Lower leg skin (tissue), 3 donors: ENCODE results near the gene ZNF280D.

ENCODE experiments used
- CTCF ChIP-seq, 3 donors: fragments of 450-650 bp; IDR thresholded peaks; one replicate each; pipeline ENCODE4 v1.5.1; 2016; ENCODE audit warnings: antibody characterized with exemption in 3 of 3, mild to moderate bottlenecking in 3 of 3, moderate library complexity in 2 of 3
- POLR2A ChIP-seq, 2 donors: fragments of 450-650 bp; IDR thresholded peaks; one replicate each; pipeline ENCODE4 v1.6.1; 2016 to 2017; ENCODE audit warnings: antibody characterized with exemption in 2 of 2, mild to moderate bottlenecking in 1 of 2, moderate library complexity in 1 of 2

- TF ChIP-seq CTCF (IDR thresholded peaks at IDR 0.05), result no peak
- TF ChIP-seq POLR2A (IDR thresholded peaks at IDR 0.05), result no peak
Measured at GRCh38 chr15:56735589-56735988, 2.3 kb upstream of the ZNF280D start.
